ENCODE results near the gene SPTAN1.

SPTAN1 gene

DNA sequence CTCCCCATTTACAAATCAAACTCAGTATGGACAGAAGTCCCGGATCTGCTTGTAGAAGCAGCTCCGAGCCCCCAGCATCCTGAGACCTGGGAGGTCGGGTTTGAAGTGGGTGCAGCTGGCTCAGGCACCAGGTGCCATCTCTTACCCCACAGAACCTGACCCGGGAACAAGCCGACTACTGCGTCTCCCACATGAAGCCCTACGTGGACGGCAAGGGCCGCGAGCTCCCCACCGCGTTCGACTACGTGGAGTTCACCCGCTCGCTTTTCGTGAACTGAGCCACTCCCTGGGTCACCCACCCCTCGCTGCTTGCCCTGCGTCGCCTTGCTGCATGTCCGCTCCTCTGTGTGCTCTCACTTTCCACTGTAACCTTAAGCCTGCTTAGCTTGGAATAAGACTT, 80.7 kb downstream of the SPTAN1 start:
- TF ChIP-seq, protein P1, sequence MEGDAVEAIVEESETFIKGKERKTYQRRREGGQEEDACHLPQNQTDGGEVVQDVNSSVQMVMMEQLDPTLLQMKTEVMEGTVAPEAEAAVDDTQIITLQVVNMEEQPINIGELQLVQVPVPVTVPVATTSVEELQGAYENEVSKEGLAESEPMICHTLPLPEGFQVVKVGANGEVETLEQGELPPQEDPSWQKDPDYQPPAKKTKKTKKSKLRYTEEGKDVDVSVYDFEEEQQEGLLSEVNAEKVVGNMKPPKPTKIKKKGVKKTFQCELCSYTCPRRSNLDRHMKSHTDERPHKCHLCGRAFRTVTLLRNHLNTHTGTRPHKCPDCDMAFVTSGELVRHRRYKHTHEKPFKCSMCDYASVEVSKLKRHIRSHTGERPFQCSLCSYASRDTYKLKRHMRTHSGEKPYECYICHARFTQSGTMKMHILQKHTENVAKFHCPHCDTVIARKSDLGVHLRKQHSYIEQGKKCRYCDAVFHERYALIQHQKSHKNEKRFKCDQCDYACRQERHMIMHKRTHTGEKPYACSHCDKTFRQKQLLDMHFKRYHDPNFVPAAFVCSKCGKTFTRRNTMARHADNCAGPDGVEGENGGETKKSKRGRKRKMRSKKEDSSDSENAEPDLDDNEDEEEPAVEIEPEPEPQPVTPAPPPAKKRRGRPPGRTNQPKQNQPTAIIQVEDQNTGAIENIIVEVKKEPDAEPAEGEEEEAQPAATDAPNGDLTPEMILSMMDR (IDR thresholded peaks at IDR 0.05; ENCODE audit: borderline replicate concordance, insufficient read depth, low read depth, low read length), result no peak
- H3K4me3 ChIP-seq (ENCODE audit: low read depth, low read length), result no peak overlapping the region

DNA sequence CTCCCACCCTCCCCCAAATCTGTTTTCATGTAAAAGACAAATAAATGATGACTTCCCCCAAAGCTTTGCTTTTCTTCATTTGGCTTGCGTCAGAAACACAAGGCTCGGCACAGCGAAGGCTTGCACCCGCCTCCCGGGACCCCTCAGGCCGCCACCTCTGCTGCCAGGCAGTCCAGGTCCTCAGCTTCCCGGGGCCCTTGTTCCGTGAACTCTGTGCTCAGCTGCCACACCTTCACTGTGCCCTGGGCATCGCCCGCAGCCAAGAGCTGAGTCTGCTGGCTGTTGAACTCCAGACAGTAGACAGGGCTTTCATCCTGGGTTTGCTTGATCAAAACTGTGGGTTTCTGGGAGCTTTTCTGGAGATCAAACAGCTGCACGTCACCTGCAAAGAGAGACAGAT, 81.2 kb downstream of the SPTAN1 start:
- H3K4me3 ChIP-seq (ENCODE audit: low read depth, low read length), result no peak overlapping the region
- TF ChIP-seq, protein P1 (IDR thresholded peaks at IDR 0.05; ENCODE audit: borderline replicate concordance, insufficient read depth, low read depth, low read length), result no peak

DNA sequence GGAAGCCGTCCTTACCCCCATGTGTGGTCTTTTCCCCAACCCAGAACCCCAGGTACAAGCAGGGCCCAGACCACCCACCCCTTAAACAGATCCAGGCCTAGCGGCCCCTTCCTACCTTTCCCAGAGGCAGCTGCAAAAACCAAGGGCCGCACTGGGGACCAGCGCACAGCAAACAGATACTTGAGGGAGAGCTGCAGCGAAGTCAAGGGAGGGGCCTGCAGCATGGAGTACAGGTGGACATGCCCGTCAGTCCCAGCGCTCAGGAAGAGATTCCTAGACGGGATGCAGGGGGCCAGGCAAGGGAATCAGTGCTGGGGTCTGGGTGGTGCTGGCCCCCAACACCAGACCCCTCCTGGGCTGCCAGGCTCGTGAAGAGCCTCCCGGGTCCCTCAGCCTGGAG, 81.7 kb downstream of the SPTAN1 start:
- H3K4me3 ChIP-seq (ENCODE audit: low read depth, low read length), result no peak overlapping the region
- TF ChIP-seq, protein P1 (IDR thresholded peaks at IDR 0.05; ENCODE audit: borderline replicate concordance, insufficient read depth, low read depth, low read length), result no peak

DNA sequence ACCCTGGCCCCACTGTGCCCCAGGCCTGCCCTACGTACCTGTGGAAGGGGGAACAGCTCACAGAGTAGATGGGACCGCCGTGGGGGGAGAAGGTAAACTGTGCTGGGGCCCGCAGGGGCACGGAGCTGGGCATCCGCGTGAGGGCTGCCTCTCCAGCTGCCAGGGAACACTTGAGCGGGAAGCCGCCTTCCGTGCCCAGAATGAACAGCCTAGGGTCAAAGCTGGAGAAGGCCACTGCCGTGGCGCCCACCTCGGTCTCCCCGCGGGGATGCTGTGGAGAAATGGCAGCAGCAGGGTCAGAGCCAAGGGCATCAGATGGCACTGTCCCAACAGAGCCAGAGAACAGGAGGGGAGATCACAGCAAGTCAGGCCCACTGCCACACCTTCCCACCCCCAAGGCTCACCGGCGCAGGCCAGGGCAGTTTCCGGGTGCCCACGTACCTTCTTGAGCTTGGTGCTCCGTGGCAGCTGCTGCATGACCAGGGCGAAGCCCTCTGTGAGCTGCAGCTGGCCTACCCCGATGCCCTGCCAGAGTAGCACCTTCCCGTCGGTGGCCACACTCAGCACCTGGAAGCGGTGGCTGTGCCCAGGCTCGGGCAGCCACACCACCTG, 82.4 kb downstream of the SPTAN1 start:
- TF ChIP-seq, protein P1 (IDR thresholded peaks at IDR 0.05; ENCODE audit: borderline replicate concordance, insufficient read depth, low read depth, low read length), result no peak
- no peak overlapping the region for H3K4me3 ChIP-seq (ENCODE audit: low read depth, low read length)

DNA sequence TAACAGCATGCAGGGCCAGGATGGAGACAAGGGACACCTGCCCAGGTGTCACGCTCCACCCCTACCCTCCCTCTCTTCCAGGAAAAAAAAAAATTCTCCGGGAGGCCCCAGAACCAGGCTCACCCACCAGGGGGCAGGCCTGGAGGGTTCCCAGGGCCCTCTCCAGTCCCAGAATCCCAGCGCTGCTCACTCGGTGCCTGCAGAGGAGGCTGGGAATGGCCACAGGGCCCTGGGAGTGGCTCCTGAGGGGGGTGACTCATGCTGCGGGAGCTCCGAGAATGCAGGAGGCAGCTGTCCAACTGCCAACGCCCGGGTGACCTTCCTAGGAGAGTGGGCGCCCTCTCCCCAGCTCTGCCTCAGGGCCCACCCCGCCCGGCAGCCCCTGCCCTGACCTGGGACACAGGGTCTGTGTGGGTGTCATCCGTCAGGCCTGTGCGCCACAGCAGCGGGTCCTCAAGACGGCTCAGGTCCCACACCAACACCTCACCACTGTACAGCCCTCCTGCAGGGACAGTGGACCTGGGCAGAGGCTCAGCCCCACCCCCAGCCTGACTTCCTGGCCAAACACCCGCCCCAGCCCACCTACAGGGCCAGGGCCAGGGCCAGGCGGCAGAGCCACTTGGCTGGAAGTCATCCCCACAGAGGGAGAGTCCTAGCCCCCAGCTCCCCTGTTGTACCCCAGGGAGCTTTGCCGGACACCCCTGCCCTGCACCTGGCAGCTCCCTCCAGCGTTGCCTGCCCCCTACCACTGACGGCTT, 83.1 kb downstream of the SPTAN1 start:
- TF ChIP-seq, protein P1 (IDR thresholded peaks at IDR 0.05; ENCODE audit: borderline replicate concordance, insufficient read depth, low read depth, low read length), result peak; percentile 32; the same call in 1 of the 2 replicates
- no peak overlapping the region for H3K4me3 ChIP-seq (ENCODE audit: low read depth, low read length)

DNA sequence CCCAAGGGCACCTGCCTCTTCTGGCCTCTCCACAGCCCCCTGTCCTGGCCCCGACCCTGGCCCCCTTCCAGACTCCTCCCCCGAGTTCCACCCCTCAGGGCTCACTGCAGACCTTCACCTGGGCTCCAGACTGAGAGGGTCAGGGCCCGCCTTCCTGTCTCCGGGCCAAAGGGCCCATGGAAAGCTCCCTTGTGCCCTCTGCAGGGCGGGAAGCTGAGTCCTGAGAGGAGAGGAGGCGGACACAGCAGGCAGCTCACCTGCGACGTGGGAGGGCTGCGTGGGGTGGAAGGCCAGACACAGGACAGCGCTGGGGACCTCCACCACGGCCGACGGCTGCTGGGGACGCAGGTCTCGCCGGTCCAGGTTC, 83.6 kb downstream of the SPTAN1 start:
- TF ChIP-seq, protein P1 (IDR thresholded peaks at IDR 0.05; ENCODE audit: borderline replicate concordance, insufficient read depth, low read depth, low read length), result no peak
- H3K4me3 ChIP-seq (ENCODE audit: low read depth, low read length), result no peak overlapping the region

All from GM12875 (cell line).